HG03108 (cell line): Measurements from ENCODE around the gene ESPNL.

Experiments used
- ATAC-seq: cut with Tn5 transposase; IDR thresholded peaks from one replicate; pipeline ENCODE4 v1.9.1; 2021; ENCODE audit warnings: moderate library complexity; ENCODE audit not compliant: unreplicated experiment

Gene ESPNL

DNA sequence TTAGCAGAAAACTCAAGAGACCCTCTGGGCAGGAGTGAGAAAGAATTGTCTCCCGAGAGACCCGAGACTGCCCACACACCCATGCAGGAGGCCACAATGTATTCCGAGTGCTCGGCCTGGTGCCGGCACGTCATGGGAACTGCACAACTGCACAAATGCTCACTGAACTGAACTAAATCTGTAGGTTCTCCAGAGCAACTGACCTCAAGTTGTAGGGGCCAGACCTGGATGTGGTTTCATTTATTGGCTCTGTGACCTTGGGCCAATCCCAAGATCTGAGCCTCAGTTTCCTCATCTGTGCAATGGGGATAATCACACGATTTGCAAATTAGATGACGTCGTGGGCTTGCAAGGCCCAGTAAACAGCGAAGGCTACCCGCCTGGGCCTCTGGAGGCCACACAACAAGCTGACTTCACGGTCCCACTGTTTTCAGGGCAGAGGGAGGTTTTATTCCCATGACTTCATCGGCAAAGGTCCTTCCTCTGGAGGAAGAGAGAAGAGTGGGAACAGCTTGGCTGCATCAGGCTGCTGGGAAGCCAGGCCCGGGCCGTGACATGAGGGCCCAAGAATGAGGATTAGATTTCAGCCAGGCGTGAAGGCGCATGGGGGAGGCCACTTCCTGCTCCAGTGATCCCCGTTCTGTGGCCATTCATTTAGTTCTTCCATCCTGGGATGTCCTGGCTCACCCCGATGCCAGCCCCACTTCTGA, 55.1 kb downstream of the ESPNL start:
- ATAC-seq: no peak

DNA sequence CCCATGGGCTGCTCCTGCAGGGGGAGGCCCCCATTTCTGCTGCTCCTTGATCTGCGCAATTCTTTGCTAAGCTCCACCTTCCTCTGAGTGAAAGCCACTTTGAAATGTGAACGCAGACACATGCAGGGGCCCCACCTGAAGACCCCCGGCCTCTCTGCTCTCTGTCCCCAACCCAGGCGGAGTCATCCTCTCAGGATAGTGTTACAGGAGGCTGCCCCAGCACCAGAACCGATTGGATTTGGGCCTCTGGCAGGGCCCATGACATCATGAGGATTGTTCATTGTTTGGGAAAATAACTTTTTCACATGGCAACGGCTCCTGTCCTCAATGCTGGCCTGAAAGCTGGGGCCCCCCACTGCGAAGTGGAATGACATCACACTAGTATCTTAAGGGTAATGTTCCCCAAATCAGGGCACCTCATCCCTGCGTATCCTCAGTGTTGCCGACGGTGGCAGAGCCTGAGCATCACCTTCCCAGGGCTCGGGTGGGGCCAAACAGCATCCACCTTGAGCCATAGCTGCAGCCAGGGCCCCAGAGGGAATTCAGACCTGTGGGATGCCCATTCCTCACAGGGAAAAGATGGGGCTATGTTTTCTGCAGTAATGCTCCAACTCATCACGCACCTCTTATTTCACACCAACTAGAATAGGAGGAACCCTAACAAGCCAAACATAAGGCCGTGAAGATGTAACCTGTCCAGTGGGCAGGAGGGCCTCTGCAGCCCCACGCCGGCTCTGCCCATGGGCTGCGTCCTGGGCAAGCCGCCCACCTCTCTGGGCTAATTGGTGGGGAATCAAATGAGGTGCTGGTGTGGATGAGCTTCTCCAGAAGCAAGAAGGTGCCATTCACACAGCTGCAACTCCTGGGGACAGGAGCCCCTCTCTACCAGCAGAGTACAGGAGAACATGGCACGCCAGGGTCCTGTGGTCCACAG, 55.9 kb downstream of the ESPNL start:
- no peak for ATAC-seq

- ATAC-seq: no peak
Measured at GRCh38 chr2:238157506-238158017, 57.4 kb downstream of the ESPNL start.

GRCh38 chr2:238158018-238158508, 57.9 kb downstream of the ESPNL start:
- no peak for ATAC-seq

DNA sequence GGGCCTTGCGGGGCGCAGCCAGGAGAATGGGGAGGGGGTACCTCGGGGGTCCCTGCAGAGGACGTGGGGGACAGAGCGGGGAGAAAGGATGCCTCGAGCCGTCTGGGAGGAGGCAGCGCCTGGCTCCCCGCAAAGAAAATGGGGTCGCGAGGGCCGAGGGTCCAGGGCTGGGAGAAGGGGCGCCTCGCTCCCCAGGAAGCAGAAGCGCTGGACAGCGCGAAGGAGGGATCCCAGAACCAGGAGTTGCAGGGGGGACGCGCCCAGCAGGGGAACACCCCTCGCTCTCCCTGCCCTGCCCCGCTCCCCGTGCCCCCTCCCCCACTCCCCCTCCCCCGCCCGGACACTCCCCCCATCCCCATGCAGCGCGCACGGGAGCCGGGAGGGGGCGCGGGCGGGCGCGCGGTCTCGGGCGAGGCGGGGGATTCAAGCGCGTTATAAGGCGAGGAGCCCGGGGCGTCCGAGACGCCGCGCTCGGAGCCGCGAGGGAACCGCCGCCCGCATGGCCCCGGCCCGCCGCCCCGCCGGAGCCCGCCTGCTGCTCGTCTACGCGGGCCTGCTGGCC, 58.5 kb downstream of the ESPNL start, which contains the start of gene ERFE:
ERFE (plus strand) TSS at position 462 of the 562 bp plus-strand sequence; CDS start at position 500, 38 bp downstream.
- no peak for ATAC-seq

DNA sequence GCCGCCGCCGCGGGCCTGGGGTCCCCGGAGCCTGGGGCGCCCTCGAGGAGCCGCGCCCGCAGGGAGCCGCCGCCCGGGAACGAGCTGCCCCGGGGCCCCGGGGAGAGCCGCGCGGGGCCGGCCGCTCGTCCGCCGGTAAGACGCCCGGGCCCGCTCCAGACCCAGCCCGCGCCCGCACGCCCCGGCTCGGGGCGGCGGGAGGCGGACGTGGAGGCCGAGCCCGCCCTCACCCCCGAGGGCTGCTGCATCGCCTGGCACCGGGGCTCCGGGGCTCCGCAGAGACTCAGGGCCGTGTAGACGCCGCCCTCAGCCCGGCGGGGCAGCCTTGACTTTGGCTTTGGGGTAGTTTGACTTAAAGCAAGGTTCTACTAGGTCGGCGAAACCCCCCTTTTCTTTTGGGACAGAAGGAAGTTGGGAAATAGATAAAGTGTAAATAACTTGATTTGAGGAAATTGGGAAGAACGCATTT, 59.0 kb downstream of the ESPNL start:
- ATAC-seq: no peak

DNA sequence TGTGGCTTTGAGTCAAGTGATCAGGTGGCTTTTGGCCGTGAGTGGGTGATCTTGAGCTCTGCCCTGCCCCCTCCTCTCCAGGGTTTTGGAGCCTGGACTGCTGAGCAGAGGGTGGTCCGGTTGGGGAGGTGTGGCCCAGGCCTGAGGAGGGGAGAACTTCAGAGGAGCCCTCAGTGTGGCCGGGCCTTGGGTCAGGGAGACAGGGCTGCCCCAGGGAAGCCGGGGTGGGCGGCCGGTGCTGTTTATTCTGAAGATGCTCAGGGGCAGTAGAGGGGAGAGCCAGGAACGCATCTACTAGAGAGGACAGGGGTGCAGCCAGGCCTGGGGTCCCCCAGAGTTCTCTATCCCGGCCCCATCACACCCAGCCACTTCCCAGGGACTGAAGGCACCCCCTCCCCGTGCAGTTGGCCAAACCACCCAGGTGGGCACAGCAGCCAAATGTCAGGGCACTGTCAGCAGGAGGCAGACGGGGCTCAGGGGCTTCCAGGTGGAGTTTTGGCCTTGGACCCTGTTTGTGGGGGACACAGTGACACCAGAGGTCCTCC, 59.6 kb downstream of the ESPNL start:
- no peak for ATAC-seq

DNA sequence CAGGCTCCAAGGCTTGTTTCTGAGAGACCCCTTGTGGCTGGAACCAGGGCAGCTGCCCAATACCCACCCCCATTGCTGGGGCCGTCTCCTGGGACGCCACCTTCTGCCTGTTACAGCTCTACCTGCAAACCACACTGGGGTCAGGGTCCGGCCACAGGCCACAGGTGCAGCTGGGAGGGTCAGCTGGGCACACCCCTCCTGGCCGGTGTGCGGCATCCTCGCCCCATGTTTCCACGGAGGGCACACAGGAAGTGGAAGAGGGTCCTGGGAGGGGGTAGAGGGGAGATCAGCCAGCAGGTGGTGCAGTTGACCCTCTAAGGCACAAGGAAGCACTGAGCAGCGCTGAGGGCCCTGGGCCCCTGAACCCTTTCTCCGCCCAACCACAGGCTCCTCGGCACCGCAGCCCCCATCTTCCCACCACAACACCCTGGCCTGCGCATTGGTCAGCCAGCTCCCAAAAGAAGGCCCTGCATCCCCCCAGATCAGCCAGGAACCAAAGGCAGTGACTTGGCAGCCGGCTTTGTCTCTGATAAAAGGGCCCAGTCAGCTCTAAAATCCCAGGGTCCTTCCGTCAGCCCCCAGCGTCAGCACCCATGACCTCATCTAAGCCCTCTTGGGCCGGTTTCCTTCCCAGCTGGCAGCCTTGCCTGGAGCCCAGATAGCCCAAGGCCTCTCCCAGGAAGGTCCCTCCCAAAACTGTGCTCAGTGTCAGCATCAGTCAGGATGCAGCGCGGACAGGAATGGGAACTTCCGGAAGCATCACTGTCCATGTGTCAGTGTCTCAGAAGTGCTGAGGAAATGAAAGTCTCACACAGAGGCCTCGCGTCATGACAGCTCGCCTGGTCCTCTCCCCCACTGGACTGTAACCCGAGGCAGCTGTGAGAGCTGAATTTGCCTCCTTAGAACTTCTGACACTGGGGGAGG, 60.3 kb downstream of the ESPNL start:
- ATAC-seq: no peak

- ATAC-seq: no peak
Measured at GRCh38 chr2:238161291-238162051, 61.3 kb downstream of the ESPNL start.

- ATAC-seq: no peak
Measured at GRCh38 chr2:238162251-238162845, 62.2 kb downstream of the ESPNL start.

DNA sequence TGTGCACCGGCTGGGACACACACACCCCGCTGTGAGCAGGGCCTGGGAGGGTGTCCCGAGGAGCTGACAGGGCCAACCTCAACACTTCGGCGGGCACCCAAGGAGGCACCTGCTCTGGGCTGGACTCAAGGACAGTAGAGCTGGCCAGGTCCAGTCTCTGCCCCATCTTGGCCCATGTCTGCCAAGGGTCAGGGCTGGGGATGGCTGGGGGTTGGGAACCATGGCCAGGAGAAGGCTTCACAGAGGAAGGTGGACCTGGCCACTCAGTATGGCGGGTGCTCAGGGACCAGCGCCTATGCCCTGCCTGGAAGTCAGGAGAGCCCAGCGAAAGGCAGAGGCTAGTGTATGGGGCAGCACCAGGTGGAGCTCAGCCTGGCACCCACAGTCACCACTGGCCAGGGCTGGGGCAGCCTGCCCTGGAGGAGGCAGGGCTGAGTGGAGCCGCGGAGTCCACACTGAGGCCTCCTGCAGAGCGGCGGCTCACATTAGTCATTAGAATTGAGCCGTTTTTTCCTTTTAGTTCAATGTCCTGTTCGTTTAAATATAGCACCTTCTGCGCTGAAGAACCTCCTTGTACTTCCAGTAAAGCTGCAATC, 62.8 kb downstream of the ESPNL start:
- ATAC-seq: no peak

- ATAC-seq: no peak
Measured at GRCh38 chr2:238163481-238164198, 63.5 kb downstream of the ESPNL start.

DNA sequence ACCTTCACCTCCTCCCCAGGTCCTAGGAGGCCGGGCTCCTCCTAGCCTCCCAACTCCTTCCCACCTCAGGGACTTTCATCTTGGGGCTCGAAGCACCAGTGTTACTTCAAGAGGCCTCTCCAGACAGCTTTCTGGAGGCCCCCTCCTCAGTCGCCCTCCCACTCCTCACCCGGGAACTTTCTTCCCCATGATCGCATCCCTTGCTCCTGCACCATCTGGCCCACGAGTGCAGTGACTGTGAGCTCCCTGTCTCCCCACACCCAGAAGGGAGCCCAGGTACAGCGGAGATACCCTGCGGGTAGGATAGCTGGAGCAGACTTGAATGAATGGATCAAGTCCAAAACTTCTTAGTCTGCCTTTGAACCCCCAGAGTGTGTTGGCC, 64.8 kb downstream of the ESPNL start:
- ATAC-seq: no peak

DNA sequence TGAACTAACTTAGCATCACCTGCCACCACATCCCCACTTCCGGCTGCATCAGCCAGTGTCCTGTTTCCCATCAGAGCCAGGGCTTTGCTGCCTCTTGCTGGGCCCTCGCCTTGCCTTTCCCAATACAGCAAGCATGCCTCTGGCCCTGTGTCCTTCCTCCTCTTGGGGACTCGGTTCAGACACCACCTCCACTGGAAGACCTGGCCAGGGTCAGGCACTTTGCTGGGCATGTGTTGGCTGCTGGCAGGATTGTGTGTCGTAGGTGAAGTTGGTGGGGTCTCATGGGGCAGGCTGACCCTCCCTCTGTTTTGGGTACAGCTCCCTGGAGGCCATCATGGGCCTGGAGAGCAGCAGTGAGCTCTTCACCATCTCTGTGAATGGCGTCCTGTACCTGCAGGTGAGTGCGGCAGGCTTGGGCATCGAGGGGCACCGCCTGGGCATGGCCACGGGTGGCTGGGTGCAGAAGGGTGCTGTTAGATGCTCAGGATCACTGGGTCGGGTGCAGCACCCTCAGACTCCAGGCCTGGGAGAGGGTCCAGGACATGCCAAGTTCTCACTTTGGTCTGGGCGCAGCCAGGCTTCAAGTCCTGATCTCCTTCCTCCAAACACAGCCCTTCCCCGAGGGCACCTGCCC, 65.3 kb downstream of the ESPNL start:
- ATAC-seq: no peak

DNA sequence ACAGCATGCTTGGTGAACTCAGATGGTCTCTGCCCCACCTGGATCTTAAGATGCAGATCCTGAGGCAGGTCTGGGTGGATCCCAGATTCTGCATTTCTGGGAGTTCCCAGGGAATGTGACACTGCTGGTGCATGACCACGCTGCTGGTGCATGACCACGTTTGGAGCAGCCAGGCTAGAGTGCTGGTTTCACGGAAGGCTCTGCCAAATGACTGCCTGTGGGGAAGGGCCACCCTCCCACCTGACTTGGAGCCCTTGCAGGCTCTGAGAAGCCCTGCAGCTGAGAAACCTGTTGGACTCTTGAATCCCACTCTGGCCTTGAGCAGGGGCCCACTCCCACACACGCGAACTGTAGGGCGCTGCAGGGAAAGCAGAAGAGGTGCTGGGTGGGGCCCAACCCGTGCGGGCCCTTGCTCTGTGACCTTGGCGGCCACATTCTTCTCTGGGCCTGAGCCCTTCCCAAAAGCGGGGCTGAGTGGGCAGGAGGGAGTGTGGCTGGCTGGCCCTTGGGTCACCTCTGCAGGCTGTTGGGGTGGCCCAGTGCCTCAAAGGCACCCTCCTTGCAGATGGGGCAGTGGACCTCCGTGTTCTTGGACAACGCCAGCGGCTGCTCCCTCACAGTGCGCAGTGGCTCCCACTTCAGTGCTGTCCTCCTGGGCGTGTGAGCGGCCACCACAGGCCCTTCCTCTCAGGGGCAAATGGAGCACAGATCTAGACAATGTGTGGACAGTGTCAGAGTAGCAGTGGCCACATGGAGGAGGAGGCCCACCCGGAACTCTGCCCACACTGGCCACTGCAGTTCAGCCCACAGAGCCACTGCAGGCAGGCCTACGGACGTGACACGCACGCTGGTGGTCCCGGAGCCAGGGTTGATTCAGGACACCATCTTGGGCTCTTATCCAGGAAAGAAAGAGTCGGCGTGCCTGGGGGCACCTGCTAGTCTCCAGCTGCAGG, 66.5 kb downstream of the ESPNL start:
- no peak for ATAC-seq

DNA sequence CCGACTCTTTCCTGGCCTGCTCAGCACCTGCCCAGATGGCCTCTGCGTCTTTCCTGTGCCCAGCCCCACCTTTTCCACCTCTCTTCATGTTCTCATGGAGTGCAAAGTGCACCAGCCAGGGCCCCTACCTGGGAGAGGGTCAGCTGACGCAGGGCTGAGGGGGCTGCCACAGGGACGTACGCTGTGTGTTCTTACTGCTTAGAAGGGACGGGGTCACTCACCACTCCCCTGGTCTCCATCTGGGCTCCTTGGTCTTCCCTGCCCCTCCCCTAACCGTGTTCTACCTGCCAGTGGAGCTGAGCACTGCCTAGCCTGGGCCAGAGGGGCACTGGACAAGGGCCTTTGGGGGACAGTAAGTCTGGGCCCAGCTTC, 67.2 kb downstream of the ESPNL start:
- ATAC-seq: no peak
